Measurements from ENCODE around the gene STIL. TPM values are rescaled to one million over a fixed set of nuclear protein-coding genes. Genes with fewer than 3 reads are reported as not detected.

STIL gene
- total and polyA plus RNA-seq, 2 of the 13 experiments (the other 11 are each of a cell fraction or from before 2014, with no cell fraction given), result 13.7 to 18.6 TPM

DNA sequence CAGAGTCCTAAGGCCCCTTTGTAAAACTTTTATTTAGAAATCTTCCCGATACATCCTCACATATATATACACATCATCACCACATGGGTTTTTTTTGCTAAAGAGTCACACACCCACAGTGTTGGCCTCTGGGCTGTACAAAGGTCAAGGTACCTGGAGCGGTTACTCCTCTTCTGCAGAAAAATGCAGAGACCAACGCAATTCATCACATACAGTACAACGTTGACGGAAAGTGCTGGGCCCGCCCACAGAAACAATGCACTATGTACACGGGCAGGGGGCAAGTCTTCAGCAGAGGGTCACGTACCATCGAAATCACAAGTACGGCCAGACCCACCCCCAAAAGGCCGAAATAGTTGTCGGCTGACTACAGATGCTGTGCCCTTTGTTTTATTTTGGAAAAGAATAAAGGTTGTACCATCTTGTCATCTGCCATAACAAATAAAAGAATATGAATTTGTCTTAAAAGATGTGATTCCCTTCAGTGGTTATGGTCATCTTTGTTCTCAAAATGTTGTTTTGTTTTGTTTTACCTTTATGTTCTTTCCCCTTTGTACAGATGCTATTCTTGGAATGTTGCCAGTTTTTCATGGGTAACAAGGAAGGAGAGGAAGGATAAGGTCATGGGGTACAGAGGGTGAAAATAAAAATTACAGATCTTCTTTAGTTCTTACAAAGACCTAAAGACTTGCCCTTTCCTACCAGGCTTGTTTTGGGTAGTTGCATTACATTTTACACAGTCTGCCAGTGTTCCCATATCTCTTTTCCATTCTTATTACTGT lies 97.5 kb downstream of the STIL start (continued):
- TF ChIP-seq, protein P1, sequence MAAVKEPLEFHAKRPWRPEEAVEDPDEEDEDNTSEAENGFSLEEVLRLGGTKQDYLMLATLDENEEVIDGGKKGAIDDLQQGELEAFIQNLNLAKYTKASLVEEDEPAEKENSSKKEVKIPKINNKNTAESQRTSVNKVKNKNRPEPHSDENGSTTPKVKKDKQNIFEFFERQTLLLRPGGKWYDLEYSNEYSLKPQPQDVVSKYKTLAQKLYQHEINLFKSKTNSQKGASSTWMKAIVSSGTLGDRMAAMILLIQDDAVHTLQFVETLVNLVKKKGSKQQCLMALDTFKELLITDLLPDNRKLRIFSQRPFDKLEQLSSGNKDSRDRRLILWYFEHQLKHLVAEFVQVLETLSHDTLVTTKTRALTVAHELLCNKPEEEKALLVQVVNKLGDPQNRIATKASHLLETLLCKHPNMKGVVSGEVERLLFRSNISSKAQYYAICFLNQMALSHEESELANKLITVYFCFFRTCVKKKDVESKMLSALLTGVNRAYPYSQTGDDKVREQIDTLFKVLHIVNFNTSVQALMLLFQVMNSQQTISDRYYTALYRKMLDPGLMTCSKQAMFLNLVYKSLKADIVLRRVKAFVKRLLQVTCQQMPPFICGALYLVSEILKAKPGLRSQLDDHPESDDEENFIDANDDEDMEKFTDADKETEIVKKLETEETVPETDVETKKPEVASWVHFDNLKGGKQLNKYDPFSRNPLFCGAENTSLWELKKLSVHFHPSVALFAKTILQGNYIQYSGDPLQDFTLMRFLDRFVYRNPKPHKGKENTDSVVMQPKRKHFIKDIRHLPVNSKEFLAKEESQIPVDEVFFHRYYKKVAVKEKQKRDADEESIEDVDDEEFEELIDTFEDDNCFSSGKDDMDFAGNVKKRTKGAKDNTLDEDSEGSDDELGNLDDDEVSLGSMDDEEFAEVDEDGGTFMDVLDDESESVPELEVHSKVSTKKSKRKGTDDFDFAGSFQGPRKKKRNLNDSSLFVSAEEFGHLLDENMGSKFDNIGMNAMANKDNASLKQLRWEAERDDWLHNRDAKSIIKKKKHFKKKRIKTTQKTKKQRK (IDR thresholded peaks at IDR 0.05; ENCODE audit: low read length), result no peak
- TF ChIP-seq, protein P2, sequence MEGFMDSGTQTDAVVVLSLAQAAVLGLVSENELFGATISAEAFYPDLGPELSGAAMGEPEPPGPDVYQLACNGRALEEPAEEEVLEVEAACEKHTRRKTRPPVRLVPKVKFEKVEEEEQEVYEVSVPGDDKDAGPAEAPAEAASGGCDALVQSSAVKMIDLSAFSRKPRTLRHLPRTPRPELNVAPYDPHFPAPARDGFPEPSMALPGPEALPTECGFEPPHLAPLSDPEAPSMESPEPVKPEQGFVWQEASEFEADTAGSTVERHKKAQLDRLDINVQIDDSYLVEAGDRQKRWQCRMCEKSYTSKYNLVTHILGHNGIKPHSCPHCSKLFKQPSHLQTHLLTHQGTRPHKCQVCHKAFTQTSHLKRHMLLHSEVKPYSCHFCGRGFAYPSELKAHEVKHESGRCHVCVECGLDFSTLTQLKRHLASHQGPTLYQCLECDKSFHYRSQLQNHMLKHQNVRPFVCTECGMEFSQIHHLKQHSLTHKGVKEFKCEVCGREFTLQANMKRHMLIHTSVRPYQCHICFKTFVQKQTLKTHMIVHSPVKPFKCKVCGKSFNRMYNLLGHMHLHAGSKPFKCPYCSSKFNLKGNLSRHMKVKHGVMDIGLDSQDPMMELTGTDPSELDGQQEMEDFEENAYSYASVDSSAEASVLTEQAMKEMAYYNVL (CRISPR knock-in tag; IDR thresholded peaks at IDR 0.05; ENCODE audit: borderline replicate concordance), result peak; percentile 17; the same call in 1 of the 2 replicates
- TF ChIP-seq PAF1 (CRISPR knock-in tag; IDR thresholded peaks at IDR 0.05) (no peak), FOXJ3 (CRISPR knock-in tag; IDR thresholded peaks at IDR 0.05; ENCODE audit: borderline replicate concordance) (no peak), ADNP (CRISPR knock-in tag; IDR thresholded peaks at IDR 0.05) (no peak), ZNF10 (CRISPR knock-in tag; IDR thresholded peaks at IDR 0.05; ENCODE audit: borderline replicate concordance, low read depth) (no peak), ZNF382 (CRISPR knock-in tag; IDR thresholded peaks at IDR 0.05; ENCODE audit: borderline replicate concordance) (no peak), ZNF205 (CRISPR knock-in tag; IDR thresholded peaks at IDR 0.05) (no peak), FOXA3 (CRISPR knock-in tag; IDR thresholded peaks at IDR 0.05) (peak; percentile 70), MATR3 (CRISPR knock-in tag; IDR thresholded peaks at IDR 0.05) (no peak), PPARG (CRISPR knock-in tag; conservative IDR thresholded peaks at IDR 0.05) (peak; percentile 85), MTA3 (CRISPR knock-in tag; IDR thresholded peaks at IDR 0.05) (no peak), SMAD9 (CRISPR knock-in tag; IDR thresholded peaks at IDR 0.05) (no peak), ZNF878 (CRISPR knock-in tag; IDR thresholded peaks at IDR 0.05) (no peak), ZNF747 (CRISPR knock-in tag; IDR thresholded peaks at IDR 0.05; ENCODE audit: borderline replicate concordance) (no peak), NFE2L2 (IDR thresholded peaks at IDR 0.05; ENCODE audit: low read length) (no peak)
- TF ChIP-seq, protein P3, sequence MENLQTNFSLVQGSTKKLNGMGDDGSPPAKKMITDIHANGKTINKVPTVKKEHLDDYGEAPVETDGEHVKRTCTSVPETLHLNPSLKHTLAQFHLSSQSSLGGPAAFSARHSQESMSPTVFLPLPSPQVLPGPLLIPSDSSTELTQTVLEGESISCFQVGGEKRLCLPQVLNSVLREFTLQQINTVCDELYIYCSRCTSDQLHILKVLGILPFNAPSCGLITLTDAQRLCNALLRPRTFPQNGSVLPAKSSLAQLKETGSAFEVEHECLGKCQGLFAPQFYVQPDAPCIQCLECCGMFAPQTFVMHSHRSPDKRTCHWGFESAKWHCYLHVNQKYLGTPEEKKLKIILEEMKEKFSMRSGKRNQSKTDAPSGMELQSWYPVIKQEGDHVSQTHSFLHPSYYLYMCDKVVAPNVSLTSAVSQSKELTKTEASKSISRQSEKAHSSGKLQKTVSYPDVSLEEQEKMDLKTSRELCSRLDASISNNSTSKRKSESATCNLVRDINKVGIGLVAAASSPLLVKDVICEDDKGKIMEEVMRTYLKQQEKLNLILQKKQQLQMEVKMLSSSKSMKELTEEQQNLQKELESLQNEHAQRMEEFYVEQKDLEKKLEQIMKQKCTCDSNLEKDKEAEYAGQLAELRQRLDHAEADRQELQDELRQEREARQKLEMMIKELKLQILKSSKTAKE (CRISPR knock-in tag; IDR thresholded peaks at IDR 0.05; ENCODE audit: borderline replicate concordance), result no peak
- TF ChIP-seq, protein P4, sequence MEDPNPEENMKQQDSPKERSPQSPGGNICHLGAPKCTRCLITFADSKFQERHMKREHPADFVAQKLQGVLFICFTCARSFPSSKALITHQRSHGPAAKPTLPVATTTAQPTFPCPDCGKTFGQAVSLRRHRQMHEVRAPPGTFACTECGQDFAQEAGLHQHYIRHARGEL (CRISPR knock-in tag; IDR thresholded peaks at IDR 0.05), result no peak
- TF ChIP-seq, protein P5, sequence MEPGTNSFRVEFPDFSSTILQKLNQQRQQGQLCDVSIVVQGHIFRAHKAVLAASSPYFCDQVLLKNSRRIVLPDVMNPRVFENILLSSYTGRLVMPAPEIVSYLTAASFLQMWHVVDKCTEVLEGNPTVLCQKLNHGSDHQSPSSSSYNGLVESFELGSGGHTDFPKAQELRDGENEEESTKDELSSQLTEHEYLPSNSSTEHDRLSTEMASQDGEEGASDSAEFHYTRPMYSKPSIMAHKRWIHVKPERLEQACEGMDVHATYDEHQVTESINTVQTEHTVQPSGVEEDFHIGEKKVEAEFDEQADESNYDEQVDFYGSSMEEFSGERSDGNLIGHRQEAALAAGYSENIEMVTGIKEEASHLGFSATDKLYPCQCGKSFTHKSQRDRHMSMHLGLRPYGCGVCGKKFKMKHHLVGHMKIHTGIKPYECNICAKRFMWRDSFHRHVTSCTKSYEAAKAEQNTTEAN (CRISPR knock-in tag; conservative IDR thresholded peaks at IDR 0.05), result no peak

Measured in HepG2 (cell line).